Skeletal muscle satellite cell (primary cell): ENCODE data around the gene BMPR1B.
"Not testable (repeated sequence)": the region's sequence is repeated elsewhere in the genome, so short reads cannot be mapped to it uniquely, and the experiment has no call there.

ENCODE experiments used
- H3K27me3 ChIP-seq: 2 replicates; pipeline ENCODE4 v1.7.0; 2013; ENCODE audit warnings: low read length; ENCODE audit not compliant: control insufficient read depth, insufficient read depth
- H3K36me3 ChIP-seq: 2 replicates; pipeline ENCODE4 v1.7.0; 2013; ENCODE audit warnings: mild to moderate bottlenecking, control low read depth, low read length; ENCODE audit not compliant: insufficient read depth
- H3K4me1 ChIP-seq: 2 replicates; pipeline ENCODE4 v1.7.0; 2013; ENCODE audit warnings: low read length; ENCODE audit not compliant: control insufficient read depth, insufficient read depth
- H3K4me2 ChIP-seq: 2 replicates; pipeline ENCODE4 v1.7.0; 2013; ENCODE audit warnings: mild to moderate bottlenecking, low read length
- H3K4me3 ChIP-seq: 2 replicates; pipeline ENCODE4 v1.7.0; 2013; ENCODE audit warnings: low read length
- H3K9ac ChIP-seq: 2 replicates; pipeline ENCODE4 v1.7.0; 2013; ENCODE audit warnings: mild to moderate bottlenecking, low read depth, low read length, moderate library complexity
- H3K9me3 ChIP-seq: replicated peaks from 2 replicates; pipeline ENCODE4 v1.7.0; 2013; ENCODE audit warnings: mild to moderate bottlenecking, control low read depth, low read length

BMPR1B gene

GRCh38 chr4:94841166-94841863 lies 83.6 kb downstream of the BMPR1B start:
- not testable (repeated sequence) for H3K36me3 ChIP-seq, H3K27me3 ChIP-seq, H3K9me3 ChIP-seq, H3K4me2 ChIP-seq, H3K4me3 ChIP-seq, H3K9ac ChIP-seq, H3K4me1 ChIP-seq

GRCh38 chr4:94841864-94842221 lies 84.1 kb downstream of the BMPR1B start:
- Histone ChIP-seq H3K4me1 (no peaks in the 10 kb centered on the region), H3K27me3 (no peaks in the 10 kb centered on the region), H3K36me3 (no peaks in the 10 kb centered on the region), H3K4me2 (no peak overlapping the region), H3K9me3 (no peaks in the 10 kb centered on the region), H3K9ac (no peak overlapping the region), H3K4me3 (no peak overlapping the region)

GRCh38 chr4:94843216-94843615 lies 85.5 kb downstream of the BMPR1B start:
- Histone ChIP-seq H3K36me3 (no peaks in the 10 kb centered on the region), H3K4me3 (no peak overlapping the region), H3K9me3 (no peaks in the 10 kb centered on the region), H3K4me1 (no peaks in the 10 kb centered on the region), H3K27me3 (no peaks in the 10 kb centered on the region), H3K9ac (no peak overlapping the region), H3K4me2 (no peak overlapping the region)

- Histone ChIP-seq H3K4me1 (no peaks in the 10 kb centered on the region), H3K4me3 (no peak overlapping the region), H3K9me3 (no peaks in the 10 kb centered on the region), H3K4me2 (no peak overlapping the region), H3K36me3 (no peaks in the 10 kb centered on the region), H3K9ac (no peak overlapping the region), H3K27me3 (no peaks in the 10 kb centered on the region)
These were observed 90.6 kb downstream of the BMPR1B start for GRCh38 chr4:94848326-94848725.

GRCh38 chr4:94849901-94850300 lies 92.1 kb downstream of the BMPR1B start:
- no peak overlapping the region for H3K4me2 ChIP-seq
- H3K27me3 ChIP-seq = no peaks in the 10 kb centered on the region
- H3K9ac ChIP-seq = no peak overlapping the region
- no peaks in the 10 kb centered on the region for H3K36me3 ChIP-seq
- no peaks in the 10 kb centered on the region for H3K9me3 ChIP-seq
- H3K4me3 ChIP-seq = no peak overlapping the region
- H3K4me1 ChIP-seq = no peaks in the 10 kb centered on the region

- H3K4me2 ChIP-seq = no peak overlapping the region
- H3K9ac ChIP-seq = no peak overlapping the region
These were observed 94.9 kb downstream of the BMPR1B start for GRCh38 chr4:94852616-94853015.

GRCh38 chr4:94856030-94856429 lies 98.3 kb downstream of the BMPR1B start:
- no peaks in the 10 kb centered on the region for H3K4me1 ChIP-seq
- no peak overlapping the region for H3K4me2 ChIP-seq
- no peak overlapping the region for H3K9ac ChIP-seq
- H3K27me3 ChIP-seq = no peaks in the 10 kb centered on the region
- no peaks in the 10 kb centered on the region for H3K36me3 ChIP-seq
- no peaks in the 10 kb centered on the region for H3K9me3 ChIP-seq
- no peak overlapping the region for H3K4me3 ChIP-seq

More at GRCh38 chr4:94852616-94853015, 94.9 kb downstream of the BMPR1B start:
- no peaks in the 10 kb centered on the region for H3K27me3 ChIP-seq
- H3K4me3 ChIP-seq = no peak overlapping the region
- no peaks in the 10 kb centered on the region for H3K4me1 ChIP-seq
- H3K36me3 ChIP-seq = no peaks in the 10 kb centered on the region
- no peaks in the 10 kb centered on the region for H3K9me3 ChIP-seq

GRCh38 chr4:94870146-94870545 lies 112.4 kb downstream of the BMPR1B start:
- Histone ChIP-seq H3K27me3 (no peaks in the 10 kb centered on the region), H3K36me3 (no peaks in the 10 kb centered on the region), H3K4me2 (no peak overlapping the region), H3K9me3 (no peaks in the 10 kb centered on the region), H3K9ac (no peak overlapping the region), H3K4me3 (no peak overlapping the region), H3K4me1 (no peaks in the 10 kb centered on the region)

- H3K4me3 ChIP-seq = no peak overlapping the region
- no peaks in the 10 kb centered on the region for H3K4me1 ChIP-seq
- no peak overlapping the region for H3K9ac ChIP-seq
- no peaks in the 10 kb centered on the region for H3K36me3 ChIP-seq
- H3K4me2 ChIP-seq = no peak overlapping the region
- H3K9me3 ChIP-seq = no peaks in the 10 kb centered on the region
- H3K27me3 ChIP-seq = no peaks in the 10 kb centered on the region
These were observed 114.0 kb downstream of the BMPR1B start for GRCh38 chr4:94871644-94872305.

GRCh38 chr4:94877973-94878372 lies 120.2 kb downstream of the BMPR1B start:
- Histone ChIP-seq H3K4me1 (peaks cover 15% of the 10 kb centered on the region), H3K9me3 (no peaks in the 10 kb centered on the region), H3K27me3 (no peaks in the 10 kb centered on the region), H3K4me3 (no peak overlapping the region), H3K4me2 (peak overlapping the region; percentile 17), H3K9ac (no peak overlapping the region), H3K36me3 (no peaks in the 10 kb centered on the region)

- Histone ChIP-seq H3K9me3 (no peaks in the 10 kb centered on the region), H3K27me3 (no peaks in the 10 kb centered on the region), H3K4me2 (no peak overlapping the region), H3K4me1 (peaks cover 15% of the 10 kb centered on the region), H3K36me3 (no peaks in the 10 kb centered on the region), H3K9ac (no peak overlapping the region), H3K4me3 (no peak overlapping the region)
These were observed 123.2 kb downstream of the BMPR1B start for GRCh38 chr4:94880956-94881355.

- Histone ChIP-seq H3K4me3 (no peak overlapping the region), H3K4me1 (peaks cover 13% of the 10 kb centered on the region), H3K4me2 (no peak overlapping the region), H3K9me3 (no peaks in the 10 kb centered on the region), H3K36me3 (no peaks in the 10 kb centered on the region), H3K9ac (no peak overlapping the region), H3K27me3 (no peaks in the 10 kb centered on the region)
These were observed 125.0 kb downstream of the BMPR1B start for GRCh38 chr4:94882756-94883155.
